Spleen (tissue), 11 donors: ENCODE data around the gene TPST2. TPM values are rescaled to one million over a fixed set of nuclear protein-coding genes. Genes with fewer than 3 reads are reported as not detected.

Experiments
- DNase-seq: peaks from one replicate; pipeline ENCODE4 v3.0.0-alpha.2; 2020
- H3K27ac ChIP-seq, 8 donors: fragments of 200-600 bp; sonication (generic) in 7 of 8; 1 replicate in 4 of 8; 2 replicates in 4 of 8; pipeline versions ENCODE4 v1.5.0 to v1.8.0; 2016 to 2021; ENCODE audit warnings: inconsistent platforms in 4 of 8, mild to moderate bottlenecking in 4 of 8, moderate library complexity in 1 of 8
- H3K27me3 ChIP-seq, 7 donors: fragments of 200-600 bp; sonication (generic) in 6 of 7; replicated peaks in 1 of 7; 1 replicate in 4 of 7; 2 replicates in 3 of 7; pipeline versions ENCODE4 v1.5.0 to v1.8.0; 2016 to 2021; ENCODE audit warnings: inconsistent platforms in 3 of 7, mild to moderate bottlenecking in 1 of 7
- H3K36me3 ChIP-seq, 6 donors: fragments of 200-600 bp; sonication (generic) in 5 of 6; 1 replicate in 4 of 6; 2 replicates in 2 of 6; pipeline versions ENCODE4 v1.5.0 to v1.8.0; 2016 to 2021; ENCODE audit warnings: inconsistent platforms in 2 of 6
- H3K4me1 ChIP-seq, 6 donors: fragments of 200-600 bp; sonication (generic) in 5 of 6; 1 replicate in 3 of 6; 2 replicates in 3 of 6; pipeline versions ENCODE4 v1.5.0 to v1.8.0; 2016 to 2021; ENCODE audit warnings: inconsistent platforms in 3 of 6
- H3K4me3 ChIP-seq, 8 donors: fragments of 200-600 bp; sonication (generic) in 7 of 8; 1 replicate in 4 of 8; 2 replicates in 4 of 8; pipeline versions ENCODE4 v1.5.0 to v1.8.0; 2016 to 2021; ENCODE audit warnings: inconsistent platforms in 4 of 8, mild to moderate bottlenecking in 4 of 8, moderate library complexity in 2 of 8
- H3K9me3 ChIP-seq, 8 donors: fragments of 200-600 bp; sonication (generic) in 7 of 8; 1 replicate in 4 of 8; 2 replicates in 4 of 8; pipeline versions ENCODE4 v1.5.0 to v1.8.0; 2016 to 2021; ENCODE audit warnings: inconsistent platforms in 4 of 8
- CTCF ChIP-seq, 11 experiments: fragments of 200-600 bp in 7 of 11; fragments of 450-650 bp in 4 of 11; sonication (generic) in 4 of 11; IDR thresholded peaks in 8 of 11; conservative IDR thresholded peaks in 3 of 11; 1 replicate in 7 of 11; 2 replicates in 4 of 11; pipeline versions ENCODE4 v1.4.0 to v1.8.0; 2016 to 2021; ENCODE audit warnings: antibody characterized with exemption in 11 of 11, inconsistent platforms in 4 of 11, mild to moderate bottlenecking in 1 of 11
- POLR2A ChIP-seq, 3 donors: fragments of 450-650 bp; IDR thresholded peaks; one replicate each; pipeline ENCODE4 v1.5.1; 2017; ENCODE audit warnings: antibody characterized with exemption in 3 of 3, mild to moderate bottlenecking in 1 of 3
- POLR2AphosphoS5 ChIP-seq, 3 donors: sonication (generic); formaldehyde crosslinking; IDR thresholded peaks; one replicate each; pipeline ENCODE4 v1.5.1; 2017; ENCODE audit warnings: antibody characterized with exemption in 3 of 3
- WGBS, 5 donors: extraction: QIAGEN DNeasy Blood & Tissue Kit in 3 of 5; methylation state at CpG; one replicate each; pipeline versions ENCODE4 v1.1.5 to v1.1.7; 2013 to 2018; 5-methylcytosine and 5-hydroxymethylcytosine counted together
- intact Hi-C: fragments of 100-400 bp; cut with DNase I; formaldehyde crosslinking; loops from one replicate; pipeline ENCODE4 v1.15.0; 2023; ENCODE audit warnings: low total_unique reads
- polyA plus RNA-seq, 3 donors: library from polyadenylated mRNA; stranded (reverse); fragments of 200-250 nt; gene quantifications; one replicate each; pipeline ENCODE4 v1.2.1, GENCODE V29; 2013
- total RNA-seq, 7 donors: library from RNA; depleted of rRNA in 3 of 7; stranded (reverse); fragments of >200 nt in 3 of 7; fragmentation: NEBNext Ultra II Directional in 4 of 7; extraction: Animal tissue kit (Norgen Biotek cat#: 25700) in 4 of 7; gene quantifications; one replicate each; pipeline versions ENCODE4 v1.1.0 to v1.2.1, GENCODE V29; 2016 to 2021
- donor health status: healthy with polysubstance abuse.
- donor health status: DM: no; HTN: no; CAD: no; lungs with moderate emphysema.
- donor health status: DM: no; HTN: no; CAD: no.
- donor health status: Bipolar disorder and iron deficiency.
- donor health status: healthy.
- donor health status: DM: no; HTN: no; CAD: no.
- donor health status: DM: yes; HTN: yes; CAD: no.

Gene TPST2
- total and polyA plus RNA-seq, 10 donors, result 14.6 to 119 (median 54.3) TPM

GRCh38 chr22:26536056-26536761 is 53.7 kb downstream of the TPST2 start:
- peak overlapping the region in 5 of 8 donors; percentile 69 to 80 (median 72) for H3K27ac ChIP-seq
- WGBS, 5 donors, result 87 to 97% (median 91%) methylated on average over 8 to 12 of the region's 12 CpGs

GRCh38 chr22:26535603-26535908 is 54.4 kb downstream of the TPST2 start:
- no peak for TF ChIP-seq CTCF (IDR thresholded peaks at IDR 0.05 in 8 of 11, conservative IDR thresholded peaks at IDR 0.05 in 3 of 11)
- TF ChIP-seq POLR2AphosphoS5 (IDR thresholded peaks at IDR 0.05), result peak in 2 of 3 donors; percentile 12 to 40
- no peak for TF ChIP-seq POLR2A (IDR thresholded peaks at IDR 0.05)
- intact Hi-C loops, result no loop called here
- H3K4me1 ChIP-seq, result peaks cover 0 to 47% (median 17%) of the 10 kb centered on the region in 6 donors
- H3K36me3 ChIP-seq, result peaks cover 0 to 100% (median 56%) of the 10 kb centered on the region in 6 donors
- DNase-seq, result no peak
- no peak overlapping the region for H3K4me3 ChIP-seq
- no peaks in the 10 kb centered on the region for H3K27me3 ChIP-seq
- H3K27ac ChIP-seq, result peak overlapping the region in 7 of 8 donors; percentile 58 to 80 (median 70)
- no peaks in the 10 kb centered on the region for H3K9me3 ChIP-seq
- 61 to 87% (median 74%) methylated on average over 3 of the region's 3 CpGs for WGBS, 5 donors

More at GRCh38 chr22:26536056-26536761, 53.7 kb downstream of the TPST2 start:
- intact Hi-C loops, result no loop called here
- no peak for TF ChIP-seq CTCF (IDR thresholded peaks at IDR 0.05 in 8 of 11, conservative IDR thresholded peaks at IDR 0.05 in 3 of 11)
- no peak for TF ChIP-seq POLR2A (IDR thresholded peaks at IDR 0.05)
- peak in 1 of 3 donors; percentile 41 for TF ChIP-seq POLR2AphosphoS5 (IDR thresholded peaks at IDR 0.05)
- H3K9me3 ChIP-seq, result no peaks in the 10 kb centered on the region
- no peaks in the 10 kb centered on the region for H3K27me3 ChIP-seq
- H3K4me1 ChIP-seq, result peaks cover 0 to 47% (median 17%) of the 10 kb centered on the region in 6 donors
- no peak overlapping the region for H3K4me3 ChIP-seq
- no peak for DNase-seq
- peaks cover 0 to 100% (median 58%) of the 10 kb centered on the region in 6 donors for H3K36me3 ChIP-seq

- 27 to 50% (median 41%) methylated on average over 13 of the region's 13 CpGs for WGBS, 5 donors
- H3K36me3 ChIP-seq, result peaks cover 0 to 100% (median 53%) of the 10 kb centered on the region in 6 donors
- H3K27ac ChIP-seq, result peak overlapping the region; percentile 39 to 80 (median 70)
- H3K9me3 ChIP-seq, result no peaks in the 10 kb centered on the region
- no peak for DNase-seq
- H3K4me1 ChIP-seq, result peaks cover 0 to 51% (median 17%) of the 10 kb centered on the region in 6 donors
- intact Hi-C loops, result no loop called here
- TF ChIP-seq POLR2A (IDR thresholded peaks at IDR 0.05), result no peak
- no peak for TF ChIP-seq CTCF (IDR thresholded peaks at IDR 0.05 in 8 of 11, conservative IDR thresholded peaks at IDR 0.05 in 3 of 11)
- no peak for TF ChIP-seq POLR2AphosphoS5 (IDR thresholded peaks at IDR 0.05)
- no peaks in the 10 kb centered on the region for H3K27me3 ChIP-seq
- no peak overlapping the region for H3K4me3 ChIP-seq
These were observed 54.9 kb downstream of the TPST2 start for GRCh38 chr22:26534874-26535602.
